NCI-H1092 treated with DMSO at 0.1 percent for 48 hours (cell line): ENCODE measurements around the gene TRPM1.

ENCODE experiments used
- DNase-seq: peaks from one replicate; lab custom pipeline; 2025; lab: John Stamatoyannopoulos, UW

TRPM1 gene

DNA sequence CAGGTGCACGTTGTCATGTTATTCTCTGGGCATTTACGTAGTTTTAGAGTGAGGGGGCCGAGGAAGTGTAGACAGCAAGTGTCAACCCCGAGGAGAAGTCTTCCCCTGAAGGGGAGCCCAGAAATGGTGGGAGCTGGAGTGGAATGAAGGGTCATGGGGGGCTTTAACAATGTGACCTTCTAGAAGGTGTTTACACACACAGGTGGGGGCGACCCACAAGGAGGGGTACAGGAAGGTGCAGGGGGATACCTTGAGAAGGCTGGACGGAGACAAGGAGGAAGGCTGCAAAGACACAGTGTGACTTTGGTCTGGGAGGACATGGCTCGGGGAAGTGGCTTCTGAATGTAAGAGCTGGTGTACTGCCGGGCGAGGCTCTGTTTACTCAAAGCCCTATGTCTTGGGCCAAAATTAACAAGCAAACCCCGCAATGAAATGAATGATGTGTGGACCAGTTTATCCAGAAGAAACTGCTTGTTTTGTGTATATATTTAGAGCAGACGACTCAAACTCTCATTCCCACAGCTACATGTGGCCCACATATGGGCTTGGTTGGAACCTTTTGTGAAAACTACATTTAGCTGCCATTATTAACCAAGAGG is 18.7 kb downstream of the TRPM1 start:
- DNase-seq: no peak

DNA sequence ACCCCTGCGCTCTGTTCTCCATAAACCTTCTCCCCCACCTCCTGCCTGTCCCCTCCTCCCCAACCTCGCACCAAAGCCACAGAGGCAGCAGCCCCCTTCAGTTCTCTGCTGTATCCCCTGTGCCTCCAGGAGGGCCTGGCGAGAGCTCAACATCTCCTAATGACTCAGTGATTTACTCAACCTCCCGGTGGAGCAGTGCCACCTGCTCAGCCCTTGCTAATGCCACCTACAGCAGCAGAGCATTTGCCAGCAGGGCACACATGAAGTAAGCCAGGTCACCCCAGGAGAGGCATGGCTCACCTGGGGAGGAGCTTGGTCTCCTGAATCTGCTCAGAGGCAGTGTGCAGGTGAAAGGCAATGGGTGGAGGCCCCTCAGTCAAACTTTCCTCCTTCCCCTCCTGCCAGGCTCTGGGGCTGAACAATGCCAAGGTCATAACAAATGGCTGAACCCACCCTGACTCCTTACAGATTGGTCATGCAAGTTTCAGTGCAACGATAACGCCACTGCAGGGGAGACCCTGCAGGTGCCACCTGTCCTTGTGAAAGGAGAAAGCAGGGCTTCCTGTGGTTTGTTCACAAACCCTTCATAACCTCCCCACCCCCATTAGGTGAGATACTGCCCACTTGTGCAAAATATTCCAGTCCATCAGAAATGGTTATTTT is 19.8 kb downstream of the TRPM1 start:
- DNase-seq: no peak

GRCh38 chr15:31081056-31081455 is 20.5 kb downstream of the TRPM1 start:
- DNase-seq: no peak

DNA sequence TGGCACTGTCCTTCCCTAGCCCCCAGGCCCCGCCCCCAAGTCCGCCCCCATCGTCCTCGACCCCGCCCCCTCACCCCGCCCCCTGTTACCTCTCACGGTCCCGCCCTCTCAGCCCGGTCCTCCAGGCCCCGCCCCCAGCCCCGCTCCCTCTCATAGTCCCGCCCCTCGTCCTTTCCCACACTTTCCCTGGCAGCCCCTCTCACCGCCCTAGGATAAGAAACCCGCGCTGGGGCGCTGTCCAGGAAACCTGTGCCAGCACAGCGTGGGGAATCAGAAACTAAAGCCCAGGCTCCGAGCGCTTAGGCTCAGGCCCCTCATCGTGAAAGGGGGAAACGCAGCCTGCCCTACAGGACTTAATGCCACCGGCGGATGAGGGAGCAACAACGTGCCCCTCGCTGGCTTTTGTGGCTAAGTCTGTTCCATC is 20.9 kb downstream of the TRPM1 start:
- no peak for DNase-seq

DNA sequence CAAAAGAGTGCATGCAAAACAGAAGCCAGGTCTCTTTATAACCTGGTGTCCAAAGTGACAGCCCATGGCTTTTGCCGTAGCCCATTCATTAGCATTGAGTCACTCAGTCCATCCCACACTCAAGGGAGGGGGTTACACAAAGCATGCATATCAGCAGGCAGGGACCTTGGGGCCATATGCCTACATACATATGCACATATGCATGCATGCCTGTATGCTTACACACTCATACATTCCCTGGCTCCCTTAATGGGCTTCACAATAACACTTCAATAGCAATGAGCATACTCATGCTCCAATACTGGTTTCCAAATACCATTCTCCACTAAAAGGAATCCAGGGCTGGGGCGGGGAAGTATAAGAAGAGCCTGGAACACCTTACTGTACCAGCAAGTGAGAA is 22.0 kb downstream of the TRPM1 start:
- DNase-seq: no peak

DNA sequence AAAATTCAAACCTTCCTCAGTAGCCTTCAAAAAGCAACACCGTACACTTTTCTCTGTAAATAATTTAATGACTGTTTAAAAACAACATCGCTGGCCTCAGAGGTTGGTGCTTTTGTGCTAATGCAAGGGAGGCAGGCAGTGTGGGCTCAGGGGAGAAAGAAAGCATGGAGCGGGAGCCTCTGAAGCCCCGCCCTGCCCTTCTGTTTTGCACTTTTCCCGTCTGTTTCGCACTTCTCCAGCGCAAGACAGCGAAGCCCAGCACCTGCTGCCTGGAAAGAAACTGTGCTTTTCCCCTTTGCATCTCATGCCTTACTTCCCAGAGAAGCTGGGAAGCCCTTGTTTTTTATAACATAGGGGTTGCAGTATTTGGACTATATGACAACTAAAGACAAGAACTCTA is 23.1 kb downstream of the TRPM1 start:
- DNase-seq: no peak

DNA sequence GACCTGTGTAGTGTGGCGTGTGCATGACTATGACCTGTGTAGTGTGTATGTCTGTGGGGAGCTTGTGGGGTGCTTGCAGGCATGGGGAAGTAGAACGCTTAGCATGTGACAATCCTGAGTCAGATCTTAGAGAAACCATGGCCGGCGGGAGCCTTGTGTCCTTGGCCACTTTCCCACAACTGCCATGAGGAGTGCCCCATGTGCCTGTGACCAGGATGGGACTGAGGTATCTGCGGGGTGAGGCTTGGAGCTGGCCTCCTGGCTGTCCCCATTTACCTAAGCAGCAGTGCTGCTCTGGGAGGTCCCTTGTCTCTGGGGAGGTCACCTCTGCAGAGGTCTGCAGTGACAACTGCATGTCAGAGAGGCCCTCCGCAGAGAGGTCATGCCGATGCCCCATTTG is 23.6 kb downstream of the TRPM1 start:
- no peak for DNase-seq

DNA sequence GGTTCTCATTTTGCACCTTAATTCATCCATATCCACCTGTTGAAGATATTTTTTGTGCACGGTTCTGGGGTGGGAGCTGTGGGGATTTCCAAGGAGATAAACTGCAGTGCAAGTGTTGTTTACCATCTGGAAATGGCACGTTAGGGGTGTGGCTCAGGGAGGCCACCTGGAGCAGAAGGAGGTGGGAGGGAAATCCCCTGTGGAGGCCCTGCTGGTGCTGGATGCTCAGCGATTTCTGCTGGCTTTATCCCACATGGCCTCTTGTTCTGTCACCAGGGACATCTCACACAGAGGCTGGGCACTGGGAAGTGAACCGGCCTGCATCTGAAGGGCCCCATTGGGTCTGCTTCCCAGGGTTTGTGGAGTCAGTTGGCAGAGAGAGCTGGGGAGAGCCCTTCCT is 24.3 kb downstream of the TRPM1 start:
- DNase-seq: no peak

GRCh38 chr15:31074321-31074720 is 27.2 kb downstream of the TRPM1 start:
- no peak for DNase-seq

GRCh38 chr15:31070867-31071266 is 30.7 kb downstream of the TRPM1 start:
- DNase-seq: no peak

DNA sequence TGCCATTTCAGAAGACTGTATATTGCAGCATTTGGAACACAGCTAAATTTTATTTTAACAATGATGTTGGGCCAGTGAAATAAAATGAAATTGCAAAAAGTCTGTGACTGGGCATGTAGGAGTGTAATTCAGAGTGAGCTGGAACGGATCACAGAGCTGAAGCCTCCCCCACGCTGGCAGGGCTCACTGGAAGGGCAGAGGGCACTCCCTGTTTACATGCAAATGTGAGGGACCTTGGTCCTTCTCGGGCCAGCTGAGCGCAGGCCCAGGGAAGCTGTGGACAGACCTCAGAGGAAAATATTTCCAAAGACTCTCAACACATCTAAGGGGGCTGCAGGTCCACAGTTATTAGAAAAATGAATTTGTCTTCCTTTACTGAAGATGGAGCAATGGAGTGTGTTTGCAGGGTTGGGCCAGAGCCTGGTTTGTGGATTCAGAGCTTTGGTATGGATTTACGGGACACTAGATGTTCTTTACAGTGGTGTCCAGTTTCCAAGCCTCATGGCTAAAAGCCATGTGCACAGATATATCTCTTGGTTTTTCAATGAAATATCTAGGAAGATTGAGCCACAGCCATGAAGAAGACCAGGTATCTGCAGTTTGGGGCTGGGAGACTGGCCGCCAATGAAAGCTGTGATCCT is 32.0 kb downstream of the TRPM1 start:
- DNase-seq: no peak

DNA sequence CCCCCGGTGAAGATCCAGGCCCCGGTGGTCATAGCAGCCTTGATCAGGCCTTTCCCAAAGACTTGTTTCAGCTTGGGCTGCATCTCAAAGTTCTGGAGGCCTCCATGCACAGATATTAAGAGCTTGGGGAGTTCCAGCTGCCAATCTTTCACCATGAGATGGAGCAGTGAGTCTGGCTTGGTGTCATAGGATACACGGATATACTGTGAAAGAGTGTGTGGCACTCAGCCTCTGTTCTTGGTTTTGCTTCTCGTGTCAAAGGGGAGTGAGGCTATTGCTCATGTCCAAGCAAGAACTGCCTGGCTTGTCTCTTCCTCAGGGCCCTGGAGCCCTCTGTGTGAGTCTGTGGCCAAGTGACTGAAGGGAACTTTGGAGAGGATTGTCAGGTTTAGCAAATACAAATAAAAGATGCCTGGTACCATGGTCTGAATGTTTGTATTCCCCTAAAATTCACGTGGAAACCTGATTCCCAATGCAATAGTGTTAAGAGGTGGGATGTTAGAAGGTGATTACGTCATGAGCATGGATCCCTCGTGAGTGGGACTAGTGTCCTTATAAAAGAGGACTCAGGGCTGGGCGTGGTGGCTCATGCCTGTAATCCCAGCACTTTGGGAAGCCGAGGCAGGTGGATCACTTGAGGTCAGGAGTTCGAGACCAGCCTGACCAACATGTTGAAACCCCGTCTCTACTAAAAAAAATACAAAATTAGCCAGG is 33.5 kb downstream of the TRPM1 start:
- DNase-seq: no peak

DNA sequence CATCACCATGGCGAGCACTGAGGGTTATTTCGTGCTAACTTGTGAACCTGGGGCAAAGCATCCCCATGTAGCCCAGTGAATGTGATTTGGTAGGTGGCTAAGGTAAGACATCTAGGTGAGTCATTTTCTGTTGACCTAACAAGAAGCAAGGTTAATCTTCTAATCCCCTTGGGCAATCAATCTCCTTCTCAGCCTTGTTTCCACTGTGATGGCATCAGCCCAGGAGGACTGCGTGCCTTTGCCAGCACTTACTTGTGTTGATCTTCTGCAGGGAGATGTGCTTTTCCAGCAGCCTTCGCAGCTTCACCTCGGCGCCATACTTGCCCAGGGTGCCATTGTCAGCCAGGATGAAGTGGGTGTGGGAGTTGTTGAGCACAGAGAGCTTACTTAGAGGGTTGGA is 35.7 kb downstream of the TRPM1 start:
- no peak for DNase-seq

- no peak for DNase-seq
Observed at GRCh38 chr15:31062911-31063310, 38.6 kb downstream of the TRPM1 start.

- no peak for DNase-seq
Observed at GRCh38 chr15:31062310-31062847, 39.1 kb downstream of the TRPM1 start.

DNA sequence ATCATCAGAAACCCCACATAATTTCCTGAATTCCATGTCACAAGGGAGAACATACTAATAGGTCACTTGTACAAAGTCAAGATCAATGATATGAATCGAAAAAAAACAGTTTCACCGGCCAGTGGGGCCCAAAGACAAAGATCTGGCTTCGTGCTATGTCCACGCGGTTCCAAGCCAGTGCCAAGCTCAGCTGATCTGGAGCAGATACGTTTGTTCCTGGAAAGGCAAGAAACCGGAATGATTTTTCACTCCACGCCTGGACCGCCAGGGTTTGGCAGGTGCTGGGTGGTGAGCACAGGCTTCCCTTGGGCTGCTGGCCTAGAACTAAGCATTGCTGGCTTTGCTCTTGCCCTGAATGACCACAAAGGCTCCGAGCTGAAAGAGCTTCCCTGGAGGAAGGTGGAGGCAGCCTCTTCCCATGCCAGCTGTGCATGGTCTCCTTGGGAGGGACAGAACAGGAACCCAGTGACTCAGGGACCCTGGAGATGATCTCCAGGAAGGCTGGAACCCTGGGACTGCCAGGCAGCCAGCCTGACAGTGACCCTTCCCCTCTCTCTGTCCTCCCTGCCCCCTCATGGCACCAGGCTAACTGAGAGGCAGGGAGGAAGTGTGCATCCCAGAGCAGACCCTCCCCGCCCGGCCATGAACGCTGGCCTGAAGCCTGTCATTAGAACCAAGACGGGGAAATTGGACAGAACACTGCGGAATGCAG is 40.9 kb downstream of the TRPM1 start:
- no peak for DNase-seq

DNA sequence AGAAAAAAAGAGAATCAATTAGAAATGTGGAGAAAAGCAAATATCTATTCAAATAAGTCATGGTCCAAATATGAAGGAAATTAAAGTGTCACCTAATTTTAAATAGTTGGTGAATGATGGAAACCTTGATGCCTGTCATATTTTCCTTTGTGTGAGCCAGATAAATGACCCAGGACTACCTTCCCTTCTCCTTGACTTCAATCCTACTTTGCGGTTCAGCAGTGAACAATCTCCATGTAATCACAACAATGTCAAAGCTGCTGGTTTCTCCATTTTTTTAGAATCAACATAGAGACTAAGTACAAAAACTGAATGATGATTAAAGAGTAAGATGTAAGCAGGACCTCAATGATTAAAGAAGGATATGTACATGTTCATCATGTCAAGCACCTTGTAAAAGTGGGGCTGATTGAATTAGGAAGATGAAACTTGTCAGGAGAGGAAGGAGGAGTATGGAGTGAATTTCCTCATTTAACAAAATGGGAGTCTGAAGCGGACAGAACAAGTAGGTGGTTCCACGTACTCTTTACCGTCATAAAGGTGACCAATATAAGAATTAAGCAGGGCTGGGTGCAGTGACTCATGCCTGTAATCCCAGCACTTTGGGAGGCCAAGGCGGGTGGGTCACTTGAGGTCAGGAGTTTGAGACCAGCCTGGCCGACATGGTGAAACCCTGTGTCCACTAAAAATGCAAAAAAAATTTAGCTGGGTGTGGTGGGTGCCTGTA is 43.1 kb downstream of the TRPM1 start:
- no peak for DNase-seq

- no peak for DNase-seq
Observed at GRCh38 chr15:31051496-31052080, 49.9 kb downstream of the TRPM1 start.

GRCh38 chr15:31050953-31051352 is 50.6 kb downstream of the TRPM1 start:
- no peak for DNase-seq

- no peak for DNase-seq
Observed at GRCh38 chr15:31049682-31050615, 51.6 kb downstream of the TRPM1 start.
